ENCODE measurements around the gene HDLBP. TPM values are rescaled to one million over a fixed set of nuclear protein-coding genes. Genes with fewer than 3 reads are reported as not detected.

HDLBP gene
- total RNA-seq (2022; extraction: Qiagen RNA extraction): 276 to 309 TPM (median 295 TPM) in 5 replicates

GRCh38 chr2:241315093-241315878 is at the start of gene HDLBP:
HDLBP (minus strand) TSS chr2:241315672; CDS start chr2:241266869, 48,803 bp downstream.

GRCh38 chr2:241355983-241356870 is 40.8 kb upstream of the HDLBP start, which contains the start of gene FARP2:
FARP2 (plus strand) TSS chr2:241356285; CDS start chr2:241373108, 16,823 bp downstream.

GRCh38 chr2:241315879-241316631 is 583 bp upstream of the HDLBP start, which contains the start of gene SEPTIN2:
SEPTIN2 (plus strand) TSS chr2:241315925; CDS start chr2:241324233, 8,308 bp downstream.

GRCh38 chr2:241188361-241189092 is 126.9 kb downstream of the HDLBP start, which contains the start of gene ANO7:
ANO7 (plus strand) TSS chr2:241188677; CDS start chr2:241190064, 1,387 bp downstream.

Other genes starting within 250 kb of the HDLBP start
- 23.9 to 26.4 TPM (median 25.6 TPM) in 5 replicates for gene MTERF4, start 213.4 kb downstream of the HDLBP start, total RNA-seq (2022; extraction: Qiagen RNA extraction)
- 5.1 to 7.5 TPM (median 7.0 TPM) in 5 replicates for gene PASK, start 166.2 kb downstream of the HDLBP start, total RNA-seq (2022; extraction: Qiagen RNA extraction)
- gene PPP1R7, start 165.2 kb downstream of the HDLBP start, total RNA-seq (2022; extraction: Qiagen RNA extraction): 57.9 to 75.6 TPM (median 59.5 TPM) in 5 replicates
- gene ANO7, start 127.0 kb downstream of the HDLBP start, total RNA-seq (2022; extraction: Qiagen RNA extraction): 1.7 to 2.1 TPM (median 1.9 TPM) in 5 replicates
- 240 to 299 TPM (median 280 TPM) in 5 replicates for gene SEPTIN2, start 253 bp upstream of the HDLBP start, total RNA-seq (2022; extraction: Qiagen RNA extraction)
- 19.2 to 33.4 TPM (median 29.6 TPM) in 5 replicates for gene FARP2, start 40.6 kb upstream of the HDLBP start, total RNA-seq (2022; extraction: Qiagen RNA extraction)
- gene STK25, start 192.9 kb upstream of the HDLBP start, total RNA-seq (2022; extraction: Qiagen RNA extraction): 81.1 to 126 TPM (median 115 TPM) in 5 replicates
- 27.5 to 36.8 TPM (median 32.0 TPM) in 5 replicates for gene BOK, start 243.1 kb upstream of the HDLBP start, total RNA-seq (2022; extraction: Qiagen RNA extraction)

Measured in A549 treated with dexamethasone at 1 μM for 4 hours (cell line).